HCT116 (cell line): Measurements from ENCODE around the gene DRG2. TPM values are rescaled to one million over a fixed set of nuclear protein-coding genes. Genes with fewer than 3 reads are reported as not detected.

ENCODE experiments used
- ATAC-seq: fragments of 200-7000 bp; cut with Tn5 transposase; 2 replicates; pipeline ENCODE4 v1.9.1; 2020; ENCODE audit warnings: mild to moderate bottlenecking, moderate library complexity
- BruUV-seq: library from RNA; stranded (reverse); fragments of 400-500 nt; replicated peaks from 2 replicates; lab custom pipeline; 2021; lab: Mats Ljungman, UMichigan
- CTCF ChIA-PET: fragments of 300-600 bp; sonication (Branson Sonifier 250); formaldehyde crosslinking; loops from one replicate; lab custom pipeline; 2021; ENCODE audit warnings: antibody characterized with exemption; lab: Charles Lee
- POLR2A ChIA-PET: fragments of 300-600, 350-600 bp; sonication (Branson Sonifier 250); formaldehyde crosslinking; loops from one replicate; lab custom pipeline; 2021; ENCODE audit warnings: antibody characterized with exemption; lab: Charles Lee
- RAD21 ChIA-PET, 2 experiments: fragments of 300-600 bp; sonication (Branson Sonifier 250); formaldehyde crosslinking; loops; one replicate each; lab custom pipeline; 2023; ENCODE audit warnings: low total read pairs in 2 of 2; ENCODE audit not compliant: uncharacterized antibody in 2 of 2, unreplicated experiment in 2 of 2, low non-redundant PET in 1 of 2; lab: Charles Lee
- DNase-seq: peaks from one replicate; pipeline ENCODE4 v3.0.0-alpha.2; 2010; ENCODE audit warnings: low read depth, low spot score
- H2AFZ ChIP-seq: fragments of 200-600 bp; shearing (Covaris generic), sonication (generic); 2 replicates; pipeline ENCODE4 v1.6.1; 2017; ENCODE audit warnings: low read depth, mixed run types, mixed read lengths, antibody characterized with exemption, low read length; ENCODE audit not compliant: poor library complexity, severe bottlenecking
- H3K27ac ChIP-seq: 2 replicates; pipeline ENCODE4 v1.5.1; 2012; ENCODE audit warnings: low read depth, low read length
- H3K27me3 ChIP-seq: fragments of 200-600 bp; sonication (generic); 2 replicates; pipeline ENCODE4 v1.6.1; 2016; ENCODE audit warnings: mixed run types, low read length, mixed read lengths; ENCODE audit not compliant: insufficient read depth
- H3K36me3 ChIP-seq, 2 experiments: fragments of 200-500 bp in 1 of 2; fragments of 200-600 bp in 1 of 2; sonication (Bioruptor generic) in 1 of 2; sonication (generic) in 1 of 2; 2 replicates each; pipeline versions ENCODE4 v1.5.1 to v1.6.1; 2014 to 2016; ENCODE audit warnings: low read length in 2 of 2, inconsistent platforms in 1 of 2, mixed read lengths in 1 of 2, mixed run types in 1 of 2; ENCODE audit not compliant: insufficient read depth in 2 of 2, control insufficient read depth in 1 of 2
- H3K4me1 ChIP-seq, 2 experiments: fragments of 200-600 bp in 1 of 2; sonication (generic) in 1 of 2; 2 replicates each; pipeline versions ENCODE4 v1.5.1 to v1.6.1; 2012 to 2017; ENCODE audit warnings: low read length in 2 of 2, inconsistent platforms in 1 of 2, mild to moderate bottlenecking in 1 of 2, mixed read lengths in 1 of 2, mixed run types in 1 of 2, moderate library complexity in 1 of 2; ENCODE audit not compliant: insufficient read depth in 2 of 2, control insufficient read depth in 1 of 2
- H3K4me2 ChIP-seq: fragments of 200-600 bp; sonication (generic); 2 replicates; pipeline ENCODE4 v1.6.1; 2017; ENCODE audit warnings: mixed run types, low read length, mixed read lengths
- H3K4me3 ChIP-seq, 2 experiments: fragments of 200-600 bp in 1 of 2; sonication (generic) in 1 of 2; replicated peaks in 1 of 2; 2 replicates each; pipeline ENCODE4 v1.5.1; 2011 to 2016; ENCODE audit warnings: low read length in 2 of 2, control low read depth in 1 of 2, low read depth in 1 of 2, mild to moderate bottlenecking in 1 of 2, mixed read lengths in 1 of 2, mixed run types in 1 of 2
- H3K79me2 ChIP-seq: fragments of 200-600 bp; sonication (generic); 2 replicates; pipeline ENCODE4 v1.6.1; 2017; ENCODE audit warnings: mild to moderate bottlenecking, mixed run types, low read length, moderate library complexity, mixed read lengths; ENCODE audit not compliant: insufficient read depth
- H3K9ac ChIP-seq: fragments of 200-600 bp; sonication (generic); 2 replicates; pipeline ENCODE4 v1.6.1; 2016; ENCODE audit warnings: low read length, mixed read lengths
- H3K9me2 ChIP-seq: fragments of 200-600 bp; sonication (generic), shearing (Covaris generic); 2 replicates; pipeline ENCODE4 v1.6.1; 2017; ENCODE audit warnings: mixed run types, mild to moderate bottlenecking, moderate library complexity; ENCODE audit not compliant: insufficient read depth
- H3K9me3 ChIP-seq, 2 experiments: fragments of 200-500 bp in 1 of 2; fragments of 200-600 bp in 1 of 2; sonication (Bioruptor generic) in 1 of 2; sonication (generic) in 1 of 2; 2 replicates each; pipeline ENCODE4 v1.6.1; 2014 to 2017; ENCODE audit warnings: low read length in 2 of 2, mixed read lengths in 2 of 2, inconsistent platforms in 1 of 2, low read depth in 1 of 2, mild to moderate bottlenecking in 1 of 2, mixed run types in 1 of 2, moderate library complexity in 1 of 2; ENCODE audit not compliant: control insufficient read depth in 1 of 2, insufficient read depth in 1 of 2
- H4K20me1 ChIP-seq: fragments of 200-600 bp; sonication (generic), shearing (Covaris generic); 2 replicates; pipeline ENCODE4 v1.6.1; 2017; ENCODE audit warnings: mixed run types, mild to moderate bottlenecking, moderate library complexity; ENCODE audit not compliant: insufficient read depth
- CBX3 ChIP-seq: IDR thresholded peaks from 2 replicates; pipeline ENCODE4 v1.6.1; 2012; ENCODE audit warnings: low read depth
- CEBPB ChIP-seq: IDR thresholded peaks from 2 replicates; pipeline ENCODE4 v1.6.1; 2012; ENCODE audit warnings: low read depth
- EGR1 ChIP-seq: IDR thresholded peaks from 2 replicates; pipeline ENCODE4 v1.6.1; 2012; ENCODE audit warnings: low read depth
- ELF1 ChIP-seq: IDR thresholded peaks from 2 replicates; pipeline ENCODE4 v1.6.1; 2012; ENCODE audit warnings: low read depth, borderline replicate concordance
- FOSL1 ChIP-seq: IDR thresholded peaks from 2 replicates; pipeline ENCODE4 v1.6.1; 2012; ENCODE audit warnings: low read depth
- JUND ChIP-seq: IDR thresholded peaks from 2 replicates; pipeline ENCODE4 v1.6.1; 2012
- POLR2A ChIP-seq: IDR thresholded peaks from 2 replicates; pipeline ENCODE4 v1.7.0; 2011; ENCODE audit warnings: borderline replicate concordance; ENCODE audit not compliant: insufficient read depth, insufficient read length; ENCODE audit errors: extremely low read depth
- RAD21 ChIP-seq: IDR thresholded peaks from 2 replicates; pipeline ENCODE4 v1.6.1; 2012; ENCODE audit warnings: low read depth, mild to moderate bottlenecking
- SIN3A ChIP-seq: IDR thresholded peaks from 2 replicates; pipeline ENCODE4 v1.6.1; 2012; ENCODE audit warnings: low read depth
- SP1 ChIP-seq: IDR thresholded peaks from 2 replicates; pipeline ENCODE4 v1.6.1; 2012; ENCODE audit warnings: low read depth
- SRF ChIP-seq: IDR thresholded peaks from 2 replicates; pipeline ENCODE4 v1.6.1; 2012; ENCODE audit warnings: low read depth
- TCF7L2 ChIP-seq: IDR thresholded peaks from 2 replicates; pipeline ENCODE4 v1.7.0; 2011; ENCODE audit warnings: borderline replicate concordance, inconsistent platforms; ENCODE audit not compliant: insufficient read depth, insufficient read length; ENCODE audit errors: extremely low read depth
- YY1 ChIP-seq: IDR thresholded peaks from 2 replicates; pipeline ENCODE4 v1.6.1; 2011; ENCODE audit warnings: low read length, low read depth, moderate library complexity, mild to moderate bottlenecking; ENCODE audit not compliant: insufficient replicate concordance; ENCODE audit errors: extremely low read depth
- ZFX ChIP-seq: fragments of 450-650 bp; IDR thresholded peaks from 2 replicates; pipeline ENCODE4 v1.6.1; 2017
- ZNF274 ChIP-seq: fragments of 200-500 bp; sonication (Bioruptor generic); IDR thresholded peaks from 2 replicates; pipeline ENCODE4 v1.6.1; 2014; ENCODE audit warnings: mild to moderate bottlenecking, low read depth, low read length, inconsistent platforms
- intact Hi-C: fragments of 100-400 bp; cut with micrococcal nuclease; formaldehyde crosslinking; loops from 2 replicates; pipeline ENCODE4 v1.10.0; 2022
- total RNA-seq: library from RNA; stranded (reverse); gene quantifications from one replicate; pipeline ENCODE4 v1.2.1, GENCODE V29; 2021; ENCODE audit not compliant: unreplicated experiment
- TF ChIP-seq, protein P1 (sequence below): IDR thresholded peaks from 2 replicates; pipeline ENCODE4 v1.6.1; 2012
- TF ChIP-seq, protein P2 (sequence below), 3 experiments: fragments of 200-600 bp in 1 of 3; sonication (generic) in 1 of 3; IDR thresholded peaks in 2 of 3; conservative IDR thresholded peaks in 1 of 3; 2 replicates each; pipeline ENCODE4 v1.5.1; 2012 to 2017; ENCODE audit warnings: low read depth in 2 of 3, low read length in 2 of 3, antibody characterized with exemption in 1 of 3, borderline replicate concordance in 1 of 3, control low read depth in 1 of 3, mild to moderate bottlenecking in 1 of 3, mixed read lengths in 1 of 3, mixed run types in 1 of 3, moderate library complexity in 1 of 3; ENCODE audit not compliant: insufficient read depth in 1 of 3
- TF ChIP-seq, protein P3 (sequence below): IDR thresholded peaks from 2 replicates; pipeline ENCODE4 v1.6.1; 2011; ENCODE audit warnings: mild to moderate bottlenecking, low read length, moderate library complexity; ENCODE audit not compliant: insufficient replicate concordance; ENCODE audit errors: extremely low read depth
- TF ChIP-seq, protein P4 (sequence below): IDR thresholded peaks from 2 replicates; pipeline ENCODE4 v1.6.1; 2012

Gene DRG2
- total RNA-seq, 1 experiment from 2014 or later, result 41.0 TPM

DNA sequence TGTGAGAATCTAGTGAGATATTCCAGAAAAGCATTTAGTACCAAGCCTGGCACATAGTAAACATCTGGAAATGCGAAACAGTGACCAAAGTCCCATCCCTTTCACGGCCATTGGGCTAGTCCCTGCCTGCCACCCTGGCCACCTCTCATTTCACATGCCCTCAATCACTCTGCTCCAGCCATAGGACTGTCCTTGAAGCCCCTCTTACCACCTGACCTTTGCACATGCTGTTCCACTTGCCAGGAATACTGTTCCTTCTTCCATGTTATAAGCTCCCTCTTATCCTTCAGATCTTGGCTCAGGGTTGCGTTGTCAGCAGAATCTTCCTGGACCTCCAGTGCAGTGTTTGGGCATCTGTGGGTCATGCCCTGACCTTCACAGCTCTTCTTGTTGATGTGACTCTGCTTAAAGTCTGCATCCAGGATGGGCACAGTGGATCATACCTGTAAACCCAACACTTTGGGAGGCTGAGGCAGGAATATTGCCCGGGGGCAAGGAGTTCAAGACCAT is 22.9 kb downstream of the DRG2 start:
- Histone ChIP-seq H3K27me3 (no peaks in the 10 kb centered on the region), H3K4me3 (no peak overlapping the region), H3K9ac (no peak overlapping the region), H2AFZ (no peak overlapping the region), H4K20me1 (no peaks in the 10 kb centered on the region), H3K4me1 (no peaks in the 10 kb centered on the region), H3K36me3 (no peaks in the 10 kb centered on the region; a peak in 1 of 4 replicates), H3K4me2 (no peak overlapping the region), H3K9me2 (no peaks in the 10 kb centered on the region), H3K79me2 (no peaks in the 10 kb centered on the region), H3K9me3 (no peaks in the 10 kb centered on the region), H3K27ac (no peak overlapping the region)
- ATAC-seq (no peak), DNase-seq (no peak)
- BruUV-seq, result TSS peak; percentile 13
- ChIA-PET CTCF (no interaction called here), RAD21 (no interaction called here), POLR2A (no interaction called here)
- intact Hi-C loops, result no loop called here
- TF ChIP-seq, protein P1, sequence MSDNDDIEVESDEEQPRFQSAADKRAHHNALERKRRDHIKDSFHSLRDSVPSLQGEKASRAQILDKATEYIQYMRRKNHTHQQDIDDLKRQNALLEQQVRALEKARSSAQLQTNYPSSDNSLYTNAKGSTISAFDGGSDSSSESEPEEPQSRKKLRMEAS, result no peak
- no peak for TF ChIP-seq CEBPB
- TF ChIP-seq SP1, result no peak
- no peak for TF ChIP-seq ZNF274
- TF ChIP-seq, protein P2, sequence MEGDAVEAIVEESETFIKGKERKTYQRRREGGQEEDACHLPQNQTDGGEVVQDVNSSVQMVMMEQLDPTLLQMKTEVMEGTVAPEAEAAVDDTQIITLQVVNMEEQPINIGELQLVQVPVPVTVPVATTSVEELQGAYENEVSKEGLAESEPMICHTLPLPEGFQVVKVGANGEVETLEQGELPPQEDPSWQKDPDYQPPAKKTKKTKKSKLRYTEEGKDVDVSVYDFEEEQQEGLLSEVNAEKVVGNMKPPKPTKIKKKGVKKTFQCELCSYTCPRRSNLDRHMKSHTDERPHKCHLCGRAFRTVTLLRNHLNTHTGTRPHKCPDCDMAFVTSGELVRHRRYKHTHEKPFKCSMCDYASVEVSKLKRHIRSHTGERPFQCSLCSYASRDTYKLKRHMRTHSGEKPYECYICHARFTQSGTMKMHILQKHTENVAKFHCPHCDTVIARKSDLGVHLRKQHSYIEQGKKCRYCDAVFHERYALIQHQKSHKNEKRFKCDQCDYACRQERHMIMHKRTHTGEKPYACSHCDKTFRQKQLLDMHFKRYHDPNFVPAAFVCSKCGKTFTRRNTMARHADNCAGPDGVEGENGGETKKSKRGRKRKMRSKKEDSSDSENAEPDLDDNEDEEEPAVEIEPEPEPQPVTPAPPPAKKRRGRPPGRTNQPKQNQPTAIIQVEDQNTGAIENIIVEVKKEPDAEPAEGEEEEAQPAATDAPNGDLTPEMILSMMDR (IDR thresholded peaks at IDR 0.05 in 2 of 3, conservative IDR thresholded peaks at IDR 0.05 in 1 of 3; ENCODE audit: borderline replicate concordance in 1 of 3, insufficient read depth in 1 of 3, low read depth in 2 of 3, low read length in 2 of 3), result no peak
- no peak for TF ChIP-seq EGR1
- no peak for TF ChIP-seq POLR2A
- TF ChIP-seq ELF1, result no peak
- no peak for TF ChIP-seq SIN3A
- TF ChIP-seq SRF, result no peak
- TF ChIP-seq JUND, result no peak
- TF ChIP-seq ZFX, result no peak
- TF ChIP-seq, protein P3, sequence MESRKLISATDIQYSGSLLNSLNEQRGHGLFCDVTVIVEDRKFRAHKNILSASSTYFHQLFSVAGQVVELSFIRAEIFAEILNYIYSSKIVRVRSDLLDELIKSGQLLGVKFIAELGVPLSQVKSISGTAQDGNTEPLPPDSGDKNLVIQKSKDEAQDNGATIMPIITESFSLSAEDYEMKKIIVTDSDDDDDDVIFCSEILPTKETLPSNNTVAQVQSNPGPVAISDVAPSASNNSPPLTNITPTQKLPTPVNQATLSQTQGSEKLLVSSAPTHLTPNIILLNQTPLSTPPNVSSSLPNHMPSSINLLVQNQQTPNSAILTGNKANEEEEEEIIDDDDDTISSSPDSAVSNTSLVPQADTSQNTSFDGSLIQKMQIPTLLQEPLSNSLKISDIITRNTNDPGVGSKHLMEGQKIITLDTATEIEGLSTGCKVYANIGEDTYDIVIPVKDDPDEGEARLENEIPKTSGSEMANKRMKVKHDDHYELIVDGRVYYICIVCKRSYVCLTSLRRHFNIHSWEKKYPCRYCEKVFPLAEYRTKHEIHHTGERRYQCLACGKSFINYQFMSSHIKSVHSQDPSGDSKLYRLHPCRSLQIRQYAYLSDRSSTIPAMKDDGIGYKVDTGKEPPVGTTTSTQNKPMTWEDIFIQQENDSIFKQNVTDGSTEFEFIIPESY, result no peak
- no peak for TF ChIP-seq YY1
- TF ChIP-seq TCF7L2, result no peak
- no peak for TF ChIP-seq FOSL1
- no peak for TF ChIP-seq CBX3
- TF ChIP-seq, protein P4, sequence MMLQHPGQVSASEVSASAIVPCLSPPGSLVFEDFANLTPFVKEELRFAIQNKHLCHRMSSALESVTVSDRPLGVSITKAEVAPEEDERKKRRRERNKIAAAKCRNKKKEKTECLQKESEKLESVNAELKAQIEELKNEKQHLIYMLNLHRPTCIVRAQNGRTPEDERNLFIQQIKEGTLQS, result no peak
- TF ChIP-seq RAD21, result no peak
